Measurements from ENCODE around the gene RTN4R.
"Not testable (repeated sequence)": the region's sequence is repeated elsewhere in the genome, so short reads cannot be mapped to it uniquely, and the experiment has no call there.

The RTN4R gene

DNA sequence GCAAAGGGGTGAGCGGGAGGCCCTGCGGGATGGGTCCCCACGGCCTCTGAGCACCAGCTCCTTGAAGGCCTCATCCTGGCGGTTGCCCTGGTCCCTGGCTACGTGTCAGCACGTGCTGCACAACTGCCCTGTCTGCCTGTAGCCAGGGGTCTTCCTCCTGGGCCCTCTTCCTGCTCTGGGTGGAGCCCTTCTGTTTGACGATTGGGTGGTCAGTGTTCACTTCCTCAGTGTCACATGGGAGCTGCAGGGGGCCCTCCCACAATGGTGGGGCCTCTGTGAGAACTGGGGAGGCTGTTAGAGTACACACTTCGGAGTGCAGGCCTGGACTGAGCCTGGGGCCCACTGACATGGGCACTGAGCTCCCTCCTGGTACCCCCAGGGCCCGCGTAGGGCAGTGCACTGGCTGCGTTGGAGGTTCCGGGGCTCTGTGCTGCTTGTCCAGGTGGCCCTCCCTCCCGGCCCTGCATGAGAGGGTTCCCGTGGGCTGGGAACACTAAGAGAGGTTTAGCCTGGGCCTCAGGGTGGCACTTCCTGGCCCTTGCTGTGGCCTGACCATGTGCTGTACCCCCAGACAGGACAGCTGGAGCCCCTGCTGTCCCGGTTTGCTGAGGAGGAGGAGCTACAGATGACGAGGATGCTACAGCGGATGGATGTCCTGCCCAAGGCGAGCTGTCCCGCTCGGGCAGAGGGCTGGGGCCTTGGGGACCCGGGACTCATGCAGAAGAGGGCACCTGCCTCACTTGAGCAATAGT lies 38.0 kb upstream of the RTN4R start:
- no peak overlapping the region for H3K4me3 ChIP-seq (ENCODE audit: low read depth, low read length)

DNA sequence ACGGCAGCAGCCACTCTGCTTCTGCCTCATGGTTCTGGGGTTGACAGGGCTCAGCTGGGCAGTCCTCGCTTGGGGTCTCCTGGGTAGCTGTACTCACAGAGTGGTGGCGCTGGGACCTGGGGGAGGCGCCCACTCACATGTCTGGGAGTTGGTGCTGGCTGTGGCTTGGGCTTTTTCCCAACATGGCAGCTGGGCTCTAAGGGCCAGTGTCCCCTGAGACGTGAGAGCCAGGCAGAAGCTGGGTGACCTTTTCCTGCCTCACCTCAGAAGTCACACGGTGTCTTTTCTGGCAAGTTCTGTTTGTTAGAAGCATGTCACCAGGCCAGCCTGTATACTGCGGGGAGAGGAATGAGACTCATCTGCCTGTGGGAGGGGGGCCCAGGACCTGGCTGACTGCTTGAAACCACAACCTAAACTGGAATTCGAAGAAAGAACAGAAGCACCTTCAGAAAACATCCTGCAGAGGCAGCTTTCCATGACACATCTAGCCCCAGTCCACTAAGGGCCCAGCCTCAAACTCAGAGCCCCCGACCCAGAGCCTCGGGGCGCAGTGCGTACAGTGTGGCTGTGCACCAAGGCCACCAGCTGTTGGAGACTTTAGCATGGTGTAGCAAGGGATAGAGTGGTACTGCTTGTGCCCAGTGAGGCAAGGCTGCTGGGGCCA lies 37.2 kb upstream of the RTN4R start:
- H3K4me3 ChIP-seq (ENCODE audit: low read depth, low read length) = not testable (repeated sequence)

DNA sequence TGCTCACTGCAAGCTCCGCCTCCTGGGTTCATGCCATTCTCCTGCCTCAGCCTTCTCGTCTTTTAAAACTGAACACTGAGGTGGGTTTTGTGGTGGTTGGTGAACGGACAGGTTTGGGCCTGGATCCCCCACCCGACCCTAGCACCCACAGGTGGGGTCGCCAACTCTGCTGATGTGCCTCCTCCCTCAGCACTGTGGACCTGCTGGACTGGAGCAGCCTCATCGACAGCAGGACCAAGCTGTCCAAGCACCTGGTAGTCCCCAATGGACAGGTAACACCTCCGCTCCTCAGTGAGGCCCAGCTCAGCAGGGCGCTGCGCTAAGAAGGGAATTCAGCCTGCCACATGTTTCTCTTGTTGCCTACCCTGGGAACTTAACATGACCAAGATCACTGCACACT lies 36.5 kb upstream of the RTN4R start:
- H3K4me3 ChIP-seq (ENCODE audit: low read depth, low read length) = no peak overlapping the region

DNA sequence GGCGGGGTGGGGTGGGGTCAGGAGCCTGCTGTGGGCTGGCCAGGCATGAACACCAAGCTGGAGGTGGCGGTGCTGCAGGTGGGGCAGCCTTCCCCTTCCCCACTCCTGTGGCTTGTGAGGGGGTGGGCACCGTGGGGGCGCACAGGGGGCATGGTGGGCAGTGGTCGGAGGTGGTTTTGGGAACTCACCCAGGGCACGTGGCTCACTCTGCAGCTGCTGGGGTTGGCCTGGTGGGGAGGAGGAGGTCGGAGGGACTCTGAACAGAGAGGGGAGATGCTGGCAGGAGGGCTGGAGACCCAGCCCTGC lies 35.1 kb upstream of the RTN4R start:
- H3K4me3 ChIP-seq (ENCODE audit: low read depth, low read length) = not testable (repeated sequence)

DNA sequence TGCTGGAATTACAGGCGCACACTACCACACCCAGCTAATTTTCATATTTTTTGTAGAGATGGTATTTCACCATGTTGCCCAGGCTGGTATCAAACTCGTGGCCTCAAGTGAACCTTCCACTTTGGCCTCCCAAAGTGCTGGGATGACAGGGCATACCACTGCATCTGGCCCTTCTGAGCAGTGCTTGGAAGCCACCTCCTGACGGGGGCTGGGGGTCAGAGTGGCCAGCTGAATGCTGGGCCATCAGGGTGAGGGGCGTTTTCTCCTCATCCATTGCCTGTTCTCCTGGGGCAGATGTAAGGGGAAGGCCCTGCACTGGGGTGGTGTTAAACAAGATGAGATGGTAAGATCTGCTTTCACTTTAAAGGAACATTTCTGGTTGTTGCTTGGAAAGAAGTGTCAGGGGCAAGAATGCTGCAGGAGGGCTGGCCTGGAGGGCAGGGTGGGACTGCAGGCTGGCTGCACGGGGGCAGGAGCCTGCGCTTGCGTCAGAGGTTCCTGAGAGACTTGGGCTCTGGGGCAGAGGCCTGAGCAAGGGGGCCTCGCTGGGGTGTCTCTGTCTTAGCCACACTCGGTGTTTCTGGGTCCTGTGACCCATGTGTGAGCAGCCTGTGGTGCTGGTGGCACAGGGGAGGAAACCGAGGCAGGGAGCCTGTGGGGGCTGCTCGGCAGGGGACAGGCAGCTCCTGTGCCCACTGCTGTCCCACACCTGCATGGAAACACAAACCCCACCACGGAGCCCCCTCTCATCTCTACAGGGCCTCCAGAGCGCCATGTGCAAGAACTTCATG lies 34.5 kb upstream of the RTN4R start:
- H3K4me3 ChIP-seq (ENCODE audit: low read depth, low read length) = no peak overlapping the region

DNA sequence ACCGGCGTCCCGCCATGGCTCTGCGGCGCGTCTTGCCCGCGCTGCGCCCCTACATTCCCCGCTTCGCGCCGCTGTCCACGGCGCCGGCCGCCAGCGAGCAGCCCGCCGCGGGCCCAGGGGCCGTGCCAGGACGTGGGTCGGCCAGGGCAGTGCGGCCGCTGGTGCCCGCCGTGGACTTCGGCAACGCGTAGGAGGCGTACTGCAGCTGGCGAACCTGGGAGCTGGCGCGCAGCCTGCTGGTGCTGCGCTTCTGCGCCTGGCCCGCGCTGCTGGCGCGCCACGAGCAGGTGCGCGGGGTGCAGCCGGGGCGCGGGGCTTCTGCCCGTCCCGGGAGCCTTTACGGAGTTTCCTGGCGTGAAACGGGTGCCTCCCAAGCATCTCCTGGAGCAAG lies 31.6 kb upstream of the RTN4R start:
- peak overlapping the region; percentile 43 for H3K4me3 ChIP-seq (ENCODE audit: low read depth, low read length)

DNA sequence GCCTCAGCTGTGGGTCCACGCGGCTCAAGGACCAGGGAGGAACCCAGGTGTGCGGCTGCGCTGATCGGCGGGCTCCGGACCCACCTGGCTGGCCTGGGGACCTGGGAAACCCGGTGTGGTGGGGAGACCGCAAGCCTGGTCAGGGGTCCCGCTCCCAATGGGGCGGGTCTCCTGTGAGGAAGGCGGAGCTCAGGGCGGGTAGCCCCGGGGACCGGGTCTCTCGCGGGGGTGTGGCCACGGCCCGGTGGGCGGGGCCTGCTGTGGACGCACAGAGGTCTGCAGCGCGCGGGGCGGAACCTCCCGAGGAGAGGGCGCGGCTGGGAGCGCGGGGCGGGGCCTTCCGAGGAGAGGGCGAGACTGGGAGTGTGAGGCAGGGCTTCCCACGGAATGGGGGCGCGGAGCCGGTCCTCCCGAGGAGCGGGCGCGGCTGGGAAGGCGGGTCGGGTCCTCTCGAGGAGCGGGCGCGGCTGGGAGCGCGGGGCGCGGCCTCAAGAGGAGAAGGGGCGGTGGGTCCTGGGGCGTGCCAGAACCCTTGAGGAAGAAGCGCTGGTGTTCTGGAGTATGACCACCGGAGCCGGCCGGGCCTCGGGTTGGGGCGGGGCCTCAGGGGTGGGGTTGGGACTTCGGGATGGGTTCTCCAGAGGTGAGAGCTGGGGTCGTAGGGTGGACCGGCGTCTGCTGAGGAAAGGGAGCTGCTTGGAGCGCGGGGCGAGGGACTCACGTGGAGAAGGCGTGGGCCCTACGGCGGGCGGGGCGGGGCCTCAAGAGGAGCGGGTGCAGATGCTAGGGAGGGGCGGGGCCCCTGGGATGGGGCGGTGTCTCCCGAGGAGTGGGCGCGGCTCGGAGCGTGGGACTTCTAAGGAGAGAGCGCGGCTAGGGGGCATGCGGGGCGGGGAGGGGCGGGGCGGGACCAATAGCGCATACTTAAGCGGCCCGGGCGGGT lies 31.0 kb upstream of the RTN4R start:
- H3K4me3 ChIP-seq (ENCODE audit: low read depth, low read length) = peak overlapping the region; percentile 43

DNA sequence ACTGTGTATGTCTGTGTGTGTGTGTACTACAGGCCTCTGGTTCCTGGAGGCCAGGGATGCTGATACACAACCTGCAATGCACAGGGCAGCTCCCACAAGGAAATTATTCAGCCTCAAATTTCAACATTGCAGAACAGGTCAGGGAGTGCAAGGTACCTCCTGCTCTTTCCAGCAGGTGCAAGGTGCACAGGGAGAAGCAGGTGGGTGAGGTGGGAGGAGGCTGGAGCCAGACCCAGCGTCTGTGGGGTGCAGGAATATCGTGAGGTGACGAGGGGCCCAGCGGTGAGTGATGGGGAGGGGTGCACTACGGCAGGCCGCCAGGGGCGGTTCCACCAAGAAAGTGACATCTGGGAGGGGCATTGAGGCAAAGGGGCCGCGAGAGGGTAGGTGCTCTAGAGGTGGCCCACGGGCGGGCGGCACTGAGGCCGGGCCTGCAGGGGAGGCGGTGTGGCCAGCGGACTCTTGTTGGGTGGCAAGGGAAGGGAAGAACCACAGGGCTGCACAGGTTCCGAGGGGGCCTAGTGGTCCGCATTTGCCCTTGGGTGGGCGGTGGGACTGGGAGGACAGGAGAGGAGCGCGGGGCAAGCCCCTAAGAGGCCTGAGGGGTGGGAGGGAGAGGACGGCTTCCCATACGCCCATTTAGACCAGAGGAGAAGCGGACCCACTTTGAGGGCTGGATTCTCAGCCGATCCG lies 30.1 kb upstream of the RTN4R start:
- H3K4me3 ChIP-seq (ENCODE audit: low read depth, low read length) = peak overlapping the region; percentile 41

DNA sequence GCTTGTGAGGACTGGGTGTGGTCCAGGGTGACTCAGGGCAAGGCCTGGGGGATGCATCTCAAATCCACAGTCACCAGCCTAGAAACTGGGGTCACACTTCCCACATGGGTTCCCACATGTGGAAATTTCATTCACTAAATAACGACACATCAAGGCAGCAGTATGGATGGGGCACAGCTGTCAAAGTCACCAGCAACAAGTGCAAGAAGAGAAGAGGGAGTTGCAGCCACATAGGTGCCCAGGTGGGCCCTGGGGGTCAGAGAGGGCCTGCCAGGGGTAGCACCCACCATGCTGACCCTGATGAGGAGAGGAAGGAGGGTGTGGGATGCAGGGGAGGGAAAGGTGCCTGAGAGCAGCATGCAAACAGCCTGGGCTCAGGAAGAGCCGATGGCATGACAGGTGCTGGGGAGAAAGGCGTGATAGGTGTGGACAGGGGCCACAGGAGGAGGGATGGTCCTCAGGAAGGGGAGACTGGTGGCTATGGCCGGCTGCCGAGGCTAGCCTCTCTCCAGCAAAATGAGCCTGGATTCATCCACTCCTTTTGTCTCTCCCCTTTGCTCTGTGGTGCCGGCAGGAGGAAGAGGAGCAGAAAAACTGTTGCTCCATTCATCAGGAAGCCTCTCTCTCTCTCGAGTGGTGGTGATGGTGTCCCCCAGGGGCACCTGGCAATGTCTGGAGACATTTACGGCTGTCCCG lies 29.4 kb upstream of the RTN4R start:
- no peak overlapping the region for H3K4me3 ChIP-seq (ENCODE audit: low read depth, low read length)

DNA sequence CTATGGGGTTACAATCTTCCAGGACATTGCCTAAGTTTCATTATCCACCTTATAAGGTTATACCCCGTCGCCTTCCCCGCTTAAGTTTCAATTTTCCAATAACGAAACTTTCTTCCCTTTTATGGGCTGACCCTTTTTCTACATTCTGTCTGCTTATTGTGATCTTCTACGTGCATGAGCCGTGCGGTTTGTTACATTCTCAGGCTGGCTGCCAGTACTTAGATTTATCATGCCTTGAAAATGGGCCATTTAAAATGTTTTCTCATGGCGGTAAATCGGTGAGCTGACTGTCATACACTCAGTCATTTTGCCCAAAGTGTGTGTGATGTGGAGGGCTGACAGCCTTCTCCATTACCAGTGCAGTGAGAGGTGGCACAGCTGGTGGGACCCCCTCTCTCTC lies 28.5 kb upstream of the RTN4R start:
- no peak overlapping the region for H3K4me3 ChIP-seq (ENCODE audit: low read depth, low read length)

DNA sequence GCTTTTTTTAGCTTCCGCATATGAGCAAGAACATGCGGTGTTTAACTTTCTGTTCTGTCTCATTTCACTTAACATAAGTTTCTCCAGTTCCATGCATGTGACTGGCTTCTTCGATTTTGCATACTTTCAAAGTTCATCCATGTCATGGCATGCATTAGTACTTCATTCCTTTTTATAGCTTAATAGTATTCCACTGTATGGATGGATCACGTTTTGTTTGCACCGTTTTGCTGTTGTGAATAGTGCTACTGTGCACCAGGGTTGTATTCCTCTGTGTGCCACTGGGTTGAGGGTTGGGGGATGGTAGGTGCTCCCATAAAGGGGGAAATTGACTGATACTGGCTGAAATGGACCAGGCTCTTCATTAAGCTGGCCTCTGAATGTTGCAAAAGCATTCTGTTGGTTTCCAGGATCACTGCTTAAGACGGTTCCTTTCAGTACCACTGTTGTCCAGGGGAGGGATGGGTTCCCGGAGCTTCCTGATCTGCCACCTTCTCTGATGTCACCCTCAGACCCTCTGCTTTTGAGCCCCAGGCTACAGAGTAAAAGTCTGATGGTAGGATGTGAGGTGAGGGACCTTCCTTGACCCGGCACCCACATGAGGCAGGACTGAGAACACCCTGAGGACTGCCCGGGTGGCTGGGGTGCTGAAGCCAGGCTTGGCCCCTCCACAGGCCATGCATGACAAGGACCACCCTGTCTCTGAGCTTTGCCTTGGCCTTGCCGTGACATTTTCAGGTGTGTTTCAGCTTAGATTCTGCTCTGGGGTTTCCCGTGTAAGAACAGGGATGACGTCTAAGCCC lies 27.3 kb upstream of the RTN4R start:
- H3K4me3 ChIP-seq (ENCODE audit: low read depth, low read length) = no peak overlapping the region

DNA sequence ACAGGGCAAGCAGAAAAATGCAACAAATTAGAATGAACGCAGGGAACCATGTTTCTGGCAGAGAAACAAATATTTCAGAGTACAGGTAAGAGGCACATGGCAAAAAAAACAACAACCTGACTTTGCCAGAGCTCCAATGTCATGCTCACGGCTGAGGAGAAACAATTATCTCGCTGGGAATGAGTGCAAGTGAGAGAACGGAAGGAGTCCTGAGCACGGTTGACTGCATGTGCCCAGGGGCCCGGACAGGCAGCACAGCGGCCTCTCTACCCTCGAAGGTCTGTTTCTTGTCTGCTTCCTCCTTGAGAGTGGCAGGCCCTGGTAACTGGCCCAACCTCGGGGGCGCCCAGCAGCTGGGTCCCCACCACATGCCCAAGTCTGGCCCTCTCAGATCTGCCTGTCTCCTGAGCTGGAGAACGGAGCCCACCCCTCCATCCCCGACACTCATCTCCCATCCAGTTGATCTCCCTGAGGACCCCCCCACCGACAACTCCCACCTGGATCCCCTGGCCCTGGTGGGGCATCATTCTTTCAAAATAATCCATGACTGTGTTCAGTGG lies 24.6 kb upstream of the RTN4R start:
- H3K4me3 ChIP-seq (ENCODE audit: low read depth, low read length) = no peak overlapping the region

DNA sequence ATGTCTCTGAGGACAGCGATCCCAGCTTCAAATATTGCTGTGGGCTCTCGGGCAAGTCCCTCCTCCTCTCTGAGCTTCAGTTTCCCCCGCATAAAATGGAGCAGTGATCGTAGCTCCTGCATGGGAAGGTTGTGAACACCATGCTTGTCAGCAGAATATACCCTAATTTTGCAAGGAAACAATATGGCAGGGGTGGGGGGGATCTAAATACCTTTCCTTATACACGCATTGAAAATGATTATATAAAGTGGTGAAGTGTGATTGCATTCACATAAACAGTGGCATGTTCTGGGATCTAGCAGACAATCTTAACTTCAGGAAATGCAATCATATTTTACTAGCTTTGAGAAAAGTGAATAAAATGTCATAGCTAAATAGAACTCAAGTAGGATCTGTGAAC lies 24.0 kb upstream of the RTN4R start:
- H3K4me3 ChIP-seq (ENCODE audit: low read depth, low read length) = no peak overlapping the region

DNA sequence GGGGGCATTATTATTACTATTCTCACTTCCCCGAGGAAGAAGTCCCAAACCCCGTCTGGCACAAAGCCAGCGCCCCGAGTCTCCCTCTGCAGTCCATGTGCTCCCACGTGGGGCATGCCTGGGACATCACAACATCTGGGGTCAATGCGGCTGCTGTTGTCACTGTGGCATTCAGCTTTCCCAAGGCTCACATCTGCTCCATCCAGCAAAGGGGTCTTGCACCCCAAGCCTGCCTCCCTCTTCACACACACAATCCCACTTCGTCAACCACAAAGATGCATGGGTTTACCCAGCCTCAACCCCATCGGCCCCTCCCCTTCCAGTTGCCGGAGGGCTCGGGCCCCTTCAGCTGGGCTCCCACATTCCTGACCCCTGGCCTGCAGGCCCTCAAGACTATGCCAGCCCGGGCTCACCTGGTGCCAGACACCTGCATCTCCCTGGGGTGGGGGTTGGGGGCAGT lies 23.5 kb upstream of the RTN4R start:
- H3K4me3 ChIP-seq (ENCODE audit: low read depth, low read length) = no peak overlapping the region

DNA sequence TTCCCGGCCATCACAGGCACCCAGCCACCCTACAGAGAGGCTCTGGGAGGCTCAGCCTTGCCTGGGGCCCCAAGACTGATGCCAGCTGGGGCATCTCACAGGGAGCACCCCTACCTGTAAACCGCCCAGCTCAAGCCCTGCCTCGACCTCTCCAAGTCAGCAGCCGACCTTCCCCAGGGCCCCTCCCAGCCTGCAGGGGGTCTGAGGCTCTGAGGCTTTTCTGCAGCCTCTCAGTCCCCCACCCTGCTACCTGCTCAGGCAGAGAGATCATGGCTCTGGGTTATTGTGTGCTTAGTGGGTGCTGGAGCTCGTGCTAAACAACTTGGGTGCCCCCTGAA lies 23.1 kb upstream of the RTN4R start:
- H3K4me3 ChIP-seq (ENCODE audit: low read depth, low read length) = no peak overlapping the region

DNA sequence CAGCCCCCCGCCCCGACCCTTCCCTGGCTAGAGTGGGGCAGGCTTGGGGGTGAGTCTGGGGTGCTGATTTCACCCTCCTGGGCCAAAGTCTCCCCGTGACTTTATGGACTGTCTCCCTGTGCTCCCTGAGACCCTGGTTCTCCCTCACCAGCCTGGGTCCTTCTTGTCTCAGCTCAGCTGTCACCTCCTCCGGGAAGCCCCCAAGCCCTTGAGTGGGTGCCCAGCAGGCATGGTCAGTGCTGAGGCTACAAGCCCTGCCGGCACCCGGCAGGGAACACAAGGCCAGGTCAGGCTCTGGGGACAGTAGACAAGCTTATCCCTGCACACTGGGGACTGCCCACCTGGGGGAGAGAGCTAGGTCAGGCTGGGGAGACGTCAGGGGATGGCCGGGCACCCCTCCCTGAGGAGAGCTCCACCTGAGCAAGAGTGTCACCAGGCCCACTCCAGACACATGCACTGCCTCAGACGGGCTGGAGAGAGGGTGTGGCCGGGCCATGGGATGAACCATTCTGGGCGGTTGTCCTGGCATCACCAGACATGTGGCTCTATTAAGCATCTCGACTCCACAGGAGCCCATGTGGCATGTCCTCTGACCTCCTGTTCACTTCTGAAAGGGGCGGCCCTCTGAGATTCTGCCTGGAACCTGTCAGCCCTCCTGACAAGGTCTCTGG lies 22.6 kb upstream of the RTN4R start:
- H3K4me3 ChIP-seq (ENCODE audit: low read depth, low read length) = no peak overlapping the region

DNA sequence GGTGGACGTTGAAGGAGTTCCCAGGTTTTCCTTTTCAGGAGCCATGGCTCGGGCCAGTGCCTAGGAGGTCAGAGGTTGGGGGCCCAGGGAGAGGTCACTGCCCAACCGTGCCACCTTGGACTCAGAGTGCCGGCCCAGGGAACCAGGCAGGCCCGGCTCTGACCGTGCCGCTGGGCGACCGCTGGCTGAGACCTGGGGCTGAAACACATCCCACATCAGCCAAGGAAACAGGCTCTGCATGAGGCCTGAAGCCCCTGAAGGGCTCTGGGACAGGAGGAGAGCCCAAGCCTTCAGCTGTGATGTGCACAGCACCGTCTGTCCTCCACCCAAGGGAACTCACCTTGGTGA lies 21.9 kb upstream of the RTN4R start:
- no peak overlapping the region for H3K4me3 ChIP-seq (ENCODE audit: low read depth, low read length)
